K562 (cell line): Measurements from ENCODE around the gene RNASEH2A. TPM values are rescaled to one million over a fixed set of nuclear protein-coding genes. Genes with fewer than 3 reads are reported as not detected.

Source experiments
- ATAC-seq: fragments of 200-7000 bp; cut with Tn5 transposase; 3 replicates; pipeline ENCODE4 v1.9.1; 2020; ENCODE audit warnings: moderate library complexity
- BruUV-seq: library from RNA; stranded (reverse); fragments of 400-500 nt; replicated peaks from 2 replicates; lab custom pipeline; 2021; lab: Mats Ljungman, UMichigan
- CTCF ChIA-PET: fragments of 300-600 bp; formaldehyde crosslinking; extraction: SDS; loops from one replicate; lab custom pipeline; 2021; ENCODE audit warnings: low intra/inter-chr PET ratio; lab: Yijun Ruan, JAX
- POLR2A ChIA-PET: fragments of 300-600, 350-650 bp; sonication (Branson Sonifier 250); formaldehyde crosslinking; extraction: SDS; loops from one replicate; lab custom pipeline; 2021; ENCODE audit warnings: antibody characterized with exemption, inconsistent platforms; lab: Yijun Ruan, JAX
- DNase-seq, 4 experiments: peaks; one replicate each; pipeline versions ENCODE4 v3.0.0 to v3.0.0-alpha.2; 2011 to 2018; ENCODE audit warnings: low spot score in 3 of 4, mixed read lengths in 3 of 4; ENCODE audit errors: extremely low read depth in 1 of 4
- FAIRE-seq: peaks from 2 replicates; lab custom pipeline; 2011; peaks lifted over from hg19 to GRCh38; lab: Jason Lieb, UNC
- H2AFZ ChIP-seq: 2 replicates; pipeline ENCODE4 v1.6.0; 2011; ENCODE audit warnings: low read depth, low read length, control low read depth, inconsistent platforms
- H3K27ac ChIP-seq: fragments of 200-600 bp; 3 replicates; pipeline ENCODE4 v1.8.0; 2011; ENCODE audit warnings: low read depth, mild to moderate bottlenecking, control low read depth, inconsistent platforms, low read length, moderate library complexity, mixed read lengths; ENCODE audit errors: extremely low read depth
- H3K27me3 ChIP-seq, 2 experiments: fragments of 300-600 bp in 1 of 2; 2 replicates in 1 of 2; 3 replicates in 1 of 2; pipeline versions ENCODE4 v1.6.0 to v1.8.0; 2011; ENCODE audit warnings: inconsistent platforms in 2 of 2, low read length in 2 of 2, mild to moderate bottlenecking in 1 of 2, mixed read lengths in 1 of 2, moderate library complexity in 1 of 2; ENCODE audit not compliant: control insufficient read depth in 2 of 2, insufficient read depth in 2 of 2
- H3K36me3 ChIP-seq: fragments of 300-600 bp; 3 replicates; pipeline ENCODE4 v1.8.0; 2011; ENCODE audit warnings: mild to moderate bottlenecking, low read length, inconsistent platforms; ENCODE audit not compliant: control insufficient read depth, insufficient read depth
- H3K4me1 ChIP-seq, 2 experiments: fragments of 200-600 bp in 1 of 2; replicated peaks in 1 of 2; 2 replicates in 1 of 2; 3 replicates in 1 of 2; pipeline versions ENCODE4 v1.5.1 to v1.8.0; 2011; ENCODE audit warnings: inconsistent platforms in 2 of 2, low read length in 2 of 2, mild to moderate bottlenecking in 1 of 2, mixed read lengths in 1 of 2, moderate library complexity in 1 of 2; ENCODE audit not compliant: control insufficient read depth in 2 of 2, insufficient read depth in 2 of 2
- H3K4me2 ChIP-seq: 2 replicates; pipeline ENCODE4 v1.6.1; 2011; ENCODE audit warnings: low read length, control low read depth, inconsistent platforms, mixed read lengths; ENCODE audit not compliant: insufficient read depth
- H3K4me3 ChIP-seq: fragments of 200-600 bp; sonication (generic), shearing (Covaris generic); 2 replicates; pipeline ENCODE4 v1.5.1; 2016; ENCODE audit warnings: control low read depth, inconsistent platforms
- H3K79me2 ChIP-seq: fragments of 200-600 bp; 3 replicates; pipeline ENCODE4 v1.8.0; 2011; ENCODE audit warnings: low read length, inconsistent platforms; ENCODE audit not compliant: control insufficient read depth, insufficient read depth
- H3K9ac ChIP-seq, 2 experiments: 2 replicates each; pipeline versions ENCODE4 v1.6.0 to v1.6.1; 2011; ENCODE audit warnings: low read depth in 2 of 2, low read length in 2 of 2, control low read depth in 1 of 2, inconsistent platforms in 1 of 2, mild to moderate bottlenecking in 1 of 2, mixed read lengths in 1 of 2; ENCODE audit not compliant: insufficient read depth in 1 of 2
- H3K9me1 ChIP-seq: one replicate; pipeline ENCODE4 v1.6.0; 2011; ENCODE audit warnings: inconsistent platforms, mild to moderate bottlenecking, low read length, moderate library complexity; ENCODE audit not compliant: control insufficient read depth, insufficient read depth
- H3K9me3 ChIP-seq: replicated peaks from 2 replicates; pipeline ENCODE4 v1.5.1; 2011; ENCODE audit warnings: low read depth, low read length, inconsistent platforms; ENCODE audit not compliant: control insufficient read depth, insufficient read depth
- H4K20me1 ChIP-seq: replicated peaks from 2 replicates; pipeline ENCODE4 v1.6.1; 2011; ENCODE audit warnings: low read length, inconsistent platforms, mixed read lengths; ENCODE audit not compliant: control insufficient read depth, insufficient read depth
- CBFA2T2 ChIP-seq: fragments of 450-650 bp; conservative IDR thresholded peaks from 2 replicates; pipeline ENCODE4 v1.6.1; 2017; ENCODE audit warnings: mild to moderate bottlenecking
- FOXO4 ChIP-seq: fragments of 450-650 bp; formaldehyde crosslinking; IDR thresholded peaks from 2 replicates; pipeline ENCODE4 v1.4.0; 2020; ENCODE audit warnings: mild to moderate bottlenecking, moderate library complexity
- RBM22 ChIP-seq: fragments of 200-400 bp; formaldehyde crosslinking; IDR thresholded peaks from 2 replicates; pipeline ENCODE4 v1.6.1; 2018; ENCODE audit warnings: low read length, low read depth; ENCODE audit not compliant: poor library complexity, severe bottlenecking
- SMARCC2 ChIP-seq: fragments of 450-650 bp; IDR thresholded peaks from 2 replicates; pipeline ENCODE4 v1.6.1; 2017; ENCODE audit warnings: antibody characterized with exemption, moderate library complexity, mild to moderate bottlenecking, low read depth
- TCFL5 ChIP-seq: fragments of 250-450 bp; sonication (Bioruptor Pico); conservative IDR thresholded peaks from 2 replicates; pipeline ENCODE4 v1.6.1; 2021; ENCODE audit warnings: mild to moderate bottlenecking, moderate library complexity, matching md5 sums
- ZBTB33 ChIP-seq: sonication (generic); formaldehyde crosslinking; IDR thresholded peaks from 2 replicates; pipeline ENCODE4 v1.8.1; 2023; ENCODE audit warnings: mild to moderate bottlenecking, missing genetic modification reagents
- ZNF212 ChIP-seq: fragments of 450-650 bp; formaldehyde crosslinking; IDR thresholded peaks from 2 replicates; pipeline ENCODE4 v1.4.0; 2020; ENCODE audit warnings: mild to moderate bottlenecking
- WGBS: fragments of 100-300 bp; shearing (Covaris generic); methylation state at CpG from one replicate; pipeline ENCODE4 v1.1.6; 2016; ENCODE audit warnings: low coverage, mixed read lengths; ENCODE audit not compliant: insufficient coverage; ENCODE audit errors: missing lambda C conversion rate; 5-methylcytosine and 5-hydroxymethylcytosine counted together
- in situ Hi-C: fragments of 300-500 bp; cut with MboI; formaldehyde crosslinking; loops from 4 replicates; pipeline ENCODE4 v1.15.0; 2018; ENCODE audit warnings: inconsistent platforms, mixed read lengths
- intact Hi-C: fragments of 100-400 bp; cut with micrococcal nuclease; formaldehyde crosslinking; loops from 2 replicates; pipeline ENCODE4 v1.14.2; 2022
- polyA plus RNA-seq, 8 experiments: library from polyadenylated mRNA; depleted of rRNA in 4 of 8; stranded (reverse) in 5 of 8; unstranded in 3 of 8; fragments of >200 nt; fragmentation: Nextera tagmentation in 2 of 8; fragmentation: Illumina TruSeq in 1 of 8; extraction: Ambion mirVana in 2 of 8; extraction: Trizol in 1 of 8; gene quantifications; 2 replicates each; pipeline versions ENCODE4 v1.2.1 to v1.2.3, GENCODE V29; 2011 to 2014; ENCODE audit warnings: inconsistent platforms in 1 of 8, missing spikeins in 1 of 8
- total RNA-seq, 7 experiments: library from RNA; depleted of rRNA in 6 of 7; stranded (reverse); fragments of >200 nt in 6 of 7; fragmentation: Illumina TruSeq in 2 of 7; extraction: Trizol in 2 of 7; gene quantifications; 2 replicates each; pipeline versions ENCODE4 v1.2.1 to v1.2.3, GENCODE V29; 2011 to 2021; ENCODE audit warnings: low replicate concordance in 1 of 7

The RNASEH2A gene
- total and polyA plus RNA-seq, 9 of the 15 experiments (the other 6 are each of a cell fraction or from before 2014, with no cell fraction given) = 22.3 to 78.0 (median 61.7) TPM

- TF ChIP-seq FOXO4 = no peak
- no peak for TF ChIP-seq SMARCC2
- TF ChIP-seq CBFA2T2 = no peak
- no peak for TF ChIP-seq ZNF212 (CRISPR knock-in tag)
- TF ChIP-seq TCFL5 (CRISPR knock-in tag) = no peak
Measured at GRCh38 chr19:12767150-12767549, 39.2 kb upstream of the RNASEH2A start (continued).

GRCh38 chr19:12767666-12768065 is 38.7 kb upstream of the RNASEH2A start:
- TF ChIP-seq RBM22 (no peak), ZBTB33 (CRISPR knock-in tag) (0 out of 2 replicates have a peak, but pooled peaks have one; percentile 14)
- Histone ChIP-seq H3K9me1 (no peaks in the 10 kb centered on the region), H3K4me3 (no peak overlapping the region), H3K4me2 (no peak overlapping the region), H3K4me1 (peaks cover 0 to 31% of the 10 kb centered on the region in 2 experiments; a peak in 2 of 5 replicates), H4K20me1 (no peaks in the 10 kb centered on the region), H3K27ac (no peak overlapping the region), H3K27me3 (no peaks in the 10 kb centered on the region), H3K9ac (no peak overlapping the region), H3K36me3 (peaks cover 6% of the 10 kb centered on the region; the same call in 1 of the 3 replicates), H3K9me3 (no peaks in the 10 kb centered on the region), H3K79me2 (no peaks in the 10 kb centered on the region), H2AFZ (no peak overlapping the region)
- POLR2A ChIA-PET = interaction anchor here (0.8 to 3.9 kb wide), 4 partner anchors 10 to 69 kb away, joined by 4 to 27 read pairs (median 4); partner anchors contain the start of gene JUNB
- in situ Hi-C loops = loop anchor here (5.0 kb wide), 1 partner anchor 80 kb away; no protein-coding TSS in a partner anchor
- no TSS peak for BruUV-seq
- intact Hi-C loops = no loop called here
- ATAC-seq = no peak
- no peak for DNase-seq
- WGBS = 91% methylated on average over 14 of the region's 15 CpGs
- no peak for FAIRE-seq
- CTCF ChIA-PET = no interaction called here
